NCI-H82 treated with DMSO at 0.1 percent for 48 hours (cell line): ENCODE measurements around the gene CFAP97D2.
"Not testable (repeated sequence)": the region's sequence is repeated elsewhere in the genome, so short reads cannot be mapped to it uniquely, and the experiment has no call there.

Experiments
- DNase-seq: peaks from one replicate; lab custom pipeline; 2025; ENCODE audit not compliant: unreplicated experiment; lab: John Stamatoyannopoulos, UW

The CFAP97D2 gene

GRCh38 chr13:114157869-114158495, 21.1 kb upstream of the CFAP97D2 start:
- no peak for DNase-seq

GRCh38 chr13:114158869-114159666, 20.0 kb upstream of the CFAP97D2 start:
- not testable (repeated sequence) for DNase-seq

GRCh38 chr13:114161028-114161556, 18.0 kb upstream of the CFAP97D2 start:
- DNase-seq = no peak

GRCh38 chr13:114161644-114162532, 17.2 kb upstream of the CFAP97D2 start:
- DNase-seq = no peak

- DNase-seq = no peak
These were observed 16.5 kb upstream of the CFAP97D2 start for GRCh38 chr13:114162533-114162922.

GRCh38 chr13:114164053-114164452, 15.0 kb upstream of the CFAP97D2 start:
- DNase-seq = no peak

- no peak for DNase-seq
These were observed 14.2 kb upstream of the CFAP97D2 start for GRCh38 chr13:114164681-114165429.

- no peak for DNase-seq
These were observed 12.5 kb upstream of the CFAP97D2 start for GRCh38 chr13:114166381-114167131.

GRCh38 chr13:114167426-114167825, 11.6 kb upstream of the CFAP97D2 start:
- DNase-seq = no peak

GRCh38 chr13:114167885-114168284, 11.2 kb upstream of the CFAP97D2 start:
- DNase-seq = no peak

GRCh38 chr13:114173272-114173671, 5.8 kb upstream of the CFAP97D2 start:
- no peak for DNase-seq

GRCh38 chr13:114173745-114174144, 5.3 kb upstream of the CFAP97D2 start:
- DNase-seq = no peak

- DNase-seq = no peak
These were observed 4.5 kb upstream of the CFAP97D2 start for GRCh38 chr13:114174529-114174961.

GRCh38 chr13:114176359-114176902, 2.6 kb upstream of the CFAP97D2 start:
- not testable (repeated sequence) for DNase-seq

GRCh38 chr13:114177245-114178010, 1.6 kb upstream of the CFAP97D2 start:
- no peak for DNase-seq

GRCh38 chr13:114185182-114185971, 6.3 kb downstream of the CFAP97D2 start:
- DNase-seq = no peak

- no peak for DNase-seq
These were observed 15.8 kb downstream of the CFAP97D2 start for GRCh38 chr13:114194853-114195252.

- no peak for DNase-seq
These were observed 17.6 kb downstream of the CFAP97D2 start for GRCh38 chr13:114196629-114197028.
